SU-DHL-6 (cell line): ENCODE data around the gene TSHR.

Experiments
- EZH2phosphoT487 ChIP-seq: fragments of 200-600 bp; sonication (generic), shearing (Covaris generic); conservative IDR thresholded peaks from 2 replicates; pipeline ENCODE4 v1.6.1; 2018; ENCODE audit warnings: mild to moderate bottlenecking, antibody characterized with exemption, low read length, moderate library complexity, mixed read lengths
- TF ChIP-seq, protein P1 (sequence below): fragments of 200-600 bp; sonication (generic); IDR thresholded peaks from one replicate; pipeline ENCODE4 v1.5.1; 2017; ENCODE audit warnings: antibody characterized with exemption, mild to moderate bottlenecking, low read length, moderate library complexity; ENCODE audit not compliant: insufficient read depth, poor library complexity, severe bottlenecking

DNA sequence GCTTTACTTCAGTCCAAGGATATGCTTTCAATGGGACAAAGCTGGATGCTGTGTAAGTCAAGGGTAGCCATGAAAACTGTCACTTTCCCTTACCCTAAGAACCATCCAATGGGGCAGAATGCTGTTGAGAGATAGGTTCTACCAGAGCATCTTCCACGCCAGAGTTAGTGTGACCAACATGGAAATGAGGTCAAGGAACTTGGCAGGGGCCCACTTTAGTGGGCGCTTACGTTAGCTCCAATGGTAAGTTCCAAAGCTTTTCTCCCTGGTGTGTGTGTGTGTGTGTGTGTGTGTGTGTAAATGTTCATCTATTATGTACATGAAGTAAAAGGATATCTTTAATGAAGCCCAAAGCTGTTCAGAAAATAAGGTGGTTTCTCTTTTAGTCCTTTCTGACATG lies 141.2 kb downstream of the TSHR start:
- TF ChIP-seq, protein P1, sequence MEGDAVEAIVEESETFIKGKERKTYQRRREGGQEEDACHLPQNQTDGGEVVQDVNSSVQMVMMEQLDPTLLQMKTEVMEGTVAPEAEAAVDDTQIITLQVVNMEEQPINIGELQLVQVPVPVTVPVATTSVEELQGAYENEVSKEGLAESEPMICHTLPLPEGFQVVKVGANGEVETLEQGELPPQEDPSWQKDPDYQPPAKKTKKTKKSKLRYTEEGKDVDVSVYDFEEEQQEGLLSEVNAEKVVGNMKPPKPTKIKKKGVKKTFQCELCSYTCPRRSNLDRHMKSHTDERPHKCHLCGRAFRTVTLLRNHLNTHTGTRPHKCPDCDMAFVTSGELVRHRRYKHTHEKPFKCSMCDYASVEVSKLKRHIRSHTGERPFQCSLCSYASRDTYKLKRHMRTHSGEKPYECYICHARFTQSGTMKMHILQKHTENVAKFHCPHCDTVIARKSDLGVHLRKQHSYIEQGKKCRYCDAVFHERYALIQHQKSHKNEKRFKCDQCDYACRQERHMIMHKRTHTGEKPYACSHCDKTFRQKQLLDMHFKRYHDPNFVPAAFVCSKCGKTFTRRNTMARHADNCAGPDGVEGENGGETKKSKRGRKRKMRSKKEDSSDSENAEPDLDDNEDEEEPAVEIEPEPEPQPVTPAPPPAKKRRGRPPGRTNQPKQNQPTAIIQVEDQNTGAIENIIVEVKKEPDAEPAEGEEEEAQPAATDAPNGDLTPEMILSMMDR = no peak
- no peak for TF ChIP-seq EZH2phosphoT487
